ENCODE results near the gene CDH13.

The CDH13 gene

GRCh38 chr16:82846806-82847205 lies 220.0 kb downstream of the CDH13 start:
- Histone ChIP-seq H3K4me3 (replicated peaks; ENCODE audit: low read depth, low read length) (no peak overlapping the region), H3K36me3 (ENCODE audit: control insufficient read depth, insufficient read depth, low read length) (no peaks in the 10 kb centered on the region), H3K27me3 (replicated peaks; ENCODE audit: control insufficient read depth, insufficient read depth, low read length) (no peaks in the 10 kb centered on the region)
- TF ChIP-seq CTCF (IDR thresholded peaks at IDR 0.05; ENCODE audit: insufficient read depth, low read length, poor library complexity, severe bottlenecking) = no peak
- DNase-seq (ENCODE audit: extremely low read depth, insufficient read length) = no peak

GRCh38 chr16:82848013-82848412 lies 221.2 kb downstream of the CDH13 start:
- no peak for TF ChIP-seq CTCF (IDR thresholded peaks at IDR 0.05; ENCODE audit: insufficient read depth, low read length, poor library complexity, severe bottlenecking)

GRCh38 chr16:82852388-82853008 lies 225.7 kb downstream of the CDH13 start:
- DNase-seq (ENCODE audit: extremely low read depth, insufficient read length) = no peak
- Histone ChIP-seq H3K27me3 (replicated peaks; ENCODE audit: control insufficient read depth, insufficient read depth, low read length) (no peaks in the 10 kb centered on the region), H3K36me3 (ENCODE audit: control insufficient read depth, insufficient read depth, low read length) (no peaks in the 10 kb centered on the region), H3K4me3 (replicated peaks; ENCODE audit: low read depth, low read length) (no peak overlapping the region)
- TF ChIP-seq CTCF (IDR thresholded peaks at IDR 0.05; ENCODE audit: insufficient read depth, low read length, poor library complexity, severe bottlenecking) = no peak

More at GRCh38 chr16:82848013-82848412, 221.2 kb downstream of the CDH13 start:
- no peaks in the 10 kb centered on the region for H3K36me3 ChIP-seq (ENCODE audit: control insufficient read depth, insufficient read depth, low read length)
- no peaks in the 10 kb centered on the region for H3K27me3 ChIP-seq (replicated peaks; ENCODE audit: control insufficient read depth, insufficient read depth, low read length)
- no peak overlapping the region for H3K4me3 ChIP-seq (replicated peaks; ENCODE audit: low read depth, low read length)
- DNase-seq (ENCODE audit: extremely low read depth, insufficient read length) = no peak

GRCh38 chr16:82855471-82855870 lies 228.7 kb downstream of the CDH13 start:
- Histone ChIP-seq H3K36me3 (ENCODE audit: control insufficient read depth, insufficient read depth, low read length) (no peaks in the 10 kb centered on the region), H3K4me3 (replicated peaks; ENCODE audit: low read depth, low read length) (no peak overlapping the region)
- DNase-seq (ENCODE audit: extremely low read depth, insufficient read length) = no peak

GRCh38 chr16:82857693-82858365 lies 231.1 kb downstream of the CDH13 start:
- H3K4me3 ChIP-seq (replicated peaks; ENCODE audit: low read depth, low read length) = no peak overlapping the region
- TF ChIP-seq CTCF (IDR thresholded peaks at IDR 0.05; ENCODE audit: insufficient read depth, low read length, poor library complexity, severe bottlenecking) = no peak
- H3K27me3 ChIP-seq (replicated peaks; ENCODE audit: control insufficient read depth, insufficient read depth, low read length) = no peaks in the 10 kb centered on the region
- H3K36me3 ChIP-seq (ENCODE audit: control insufficient read depth, insufficient read depth, low read length) = no peaks in the 10 kb centered on the region
- no peak for DNase-seq (ENCODE audit: extremely low read depth, insufficient read length)

More at GRCh38 chr16:82855471-82855870, 228.7 kb downstream of the CDH13 start:
- no peak for TF ChIP-seq CTCF (IDR thresholded peaks at IDR 0.05; ENCODE audit: insufficient read depth, low read length, poor library complexity, severe bottlenecking)
- H3K27me3 ChIP-seq (replicated peaks; ENCODE audit: control insufficient read depth, insufficient read depth, low read length) = no peaks in the 10 kb centered on the region
